ENCODE results near the gene FBXO11.

FBXO11 gene

GRCh38 chr2:47782671-47783485, 123.4 kb downstream of the FBXO11 start, which contains the start of gene MSH6 (continued):
- TF ChIP-seq ZNF266 (tag by site-specific recombination; IDR thresholded peaks at IDR 0.05; ENCODE audit: low read depth): no peak
- no peak for TF ChIP-seq PRDM1 (tag by site-specific recombination; IDR thresholded peaks at IDR 0.05)
- peak; percentile 61 for TF ChIP-seq ZNF341 (tag by site-specific recombination; IDR thresholded peaks at IDR 0.05; ENCODE audit: low read depth)
- TF ChIP-seq ZNF610 (tag by site-specific recombination; IDR thresholded peaks at IDR 0.05; ENCODE audit: borderline replicate concordance): no peak
- no peak for TF ChIP-seq ZNF19 (tag by site-specific recombination; IDR thresholded peaks at IDR 0.05; ENCODE audit: low read depth)
- TF ChIP-seq ZNF121 (tag by site-specific recombination; IDR thresholded peaks at IDR 0.05): no peak
- peak; percentile 81; the same call in 1 of the 2 replicates for TF ChIP-seq PBX3 (CRISPR knock-in tag; IDR thresholded peaks at IDR 0.05)
- TF ChIP-seq ZNF776 (tag by site-specific recombination; IDR thresholded peaks at IDR 0.05; ENCODE audit: borderline replicate concordance): no peak
- no peak for TF ChIP-seq YY1 (tag by site-specific recombination; IDR thresholded peaks at IDR 0.05)
- TF ChIP-seq ZNF157 (tag by site-specific recombination; IDR thresholded peaks at IDR 0.05): no peak
- peak; percentile 89 for TF ChIP-seq KLF10 (tag by site-specific recombination; IDR thresholded peaks at IDR 0.05)
- no peak for TF ChIP-seq ZNF404 (tag by site-specific recombination; IDR thresholded peaks at IDR 0.05)
- TF ChIP-seq ZNF174 (tag by site-specific recombination; IDR thresholded peaks at IDR 0.05): no peak
- TF ChIP-seq HOXD13 (CRISPR knock-in tag; IDR thresholded peaks at IDR 0.05; ENCODE audit: borderline replicate concordance): no peak; the same call in 1 of the 2 replicates
- TF ChIP-seq ZNF335 (tag by site-specific recombination; conservative IDR thresholded peaks at IDR 0.05): peak; percentile 63
- TF ChIP-seq PATZ1 (tag by site-specific recombination; IDR thresholded peaks at IDR 0.05): peak; percentile 82
- peak; percentile 58 for TF ChIP-seq KLF8 (tag by site-specific recombination; IDR thresholded peaks at IDR 0.05)
- TF ChIP-seq ZNF654 (tag by site-specific recombination; IDR thresholded peaks at IDR 0.05; ENCODE audit: low read depth): no peak
- TF ChIP-seq GFI1B (tag by site-specific recombination; IDR thresholded peaks at IDR 0.05): no peak
- no peak for TF ChIP-seq PRDM6 (tag by site-specific recombination; IDR thresholded peaks at IDR 0.05)
- TF ChIP-seq ZNF629 (tag by site-specific recombination; IDR thresholded peaks at IDR 0.05): peak; percentile 20; the same call in 1 of the 2 replicates
- TF ChIP-seq ZNF645 (tag by site-specific recombination; IDR thresholded peaks at IDR 0.05): no peak
- TF ChIP-seq ZNF837 (tag by site-specific recombination; IDR thresholded peaks at IDR 0.05): no peak
- TF ChIP-seq YY2 (tag by site-specific recombination; IDR thresholded peaks at IDR 0.05): no peak; the same call in 1 of the 2 replicates
- TF ChIP-seq SETDB1 (IDR thresholded peaks at IDR 0.05; ENCODE audit: insufficient read length, low read length): no peak
- TF ChIP-seq ZSCAN4 (tag by site-specific recombination; IDR thresholded peaks at IDR 0.05): no peak
- no peak for TF ChIP-seq ZNF214 (tag by site-specific recombination; IDR thresholded peaks at IDR 0.05; ENCODE audit: borderline replicate concordance)
- peak; percentile 54; the same call in 1 of the 2 replicates for TF ChIP-seq SP7 (tag by site-specific recombination; IDR thresholded peaks at IDR 0.05)
- TF ChIP-seq SP2 (tag by site-specific recombination; IDR thresholded peaks at IDR 0.05): 0 out of 2 replicates have a peak, but pooled peaks have one; percentile 10
- TF ChIP-seq REPIN1 (tag by site-specific recombination; IDR thresholded peaks at IDR 0.05; ENCODE audit: low read depth): no peak
- no peak for TF ChIP-seq ZSCAN18 (tag by site-specific recombination; IDR thresholded peaks at IDR 0.05)
- no peak for TF ChIP-seq ZNF138 (tag by site-specific recombination; IDR thresholded peaks at IDR 0.05; ENCODE audit: borderline replicate concordance)
